Measurements from ENCODE around the gene CD58.

DNA sequence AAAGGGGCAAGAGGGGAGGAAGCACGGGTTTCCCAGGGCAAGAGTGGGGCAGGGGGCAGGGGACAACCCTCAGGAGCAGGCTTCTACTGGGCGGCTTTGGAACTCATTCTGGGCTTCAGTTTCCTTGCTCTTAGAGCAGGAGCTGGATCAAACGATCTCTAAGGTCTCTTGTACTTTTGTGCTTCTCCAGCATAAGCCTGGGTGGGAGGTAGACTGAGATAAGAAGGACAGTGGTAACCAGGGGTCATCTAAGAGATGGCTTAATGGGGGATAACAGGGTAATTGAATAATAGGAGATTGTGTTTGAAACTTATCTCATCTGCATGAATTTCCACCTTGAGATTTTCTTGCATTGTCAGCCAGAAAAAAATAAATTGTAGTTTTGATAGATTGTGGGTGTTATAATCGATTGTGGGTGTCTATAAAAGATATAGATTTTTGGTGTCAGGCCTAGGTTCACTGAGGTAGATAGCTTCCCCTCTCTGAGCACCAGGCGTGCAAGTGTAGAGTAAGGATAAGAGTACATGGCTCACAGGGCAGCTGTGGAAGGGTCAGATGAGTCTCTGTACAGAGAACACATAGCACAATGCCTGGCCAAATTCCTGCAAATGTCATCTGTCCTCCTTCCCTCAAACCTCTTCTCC, 68.0 kb downstream of the CD58 start:
- TF ChIP-seq, protein P1, sequence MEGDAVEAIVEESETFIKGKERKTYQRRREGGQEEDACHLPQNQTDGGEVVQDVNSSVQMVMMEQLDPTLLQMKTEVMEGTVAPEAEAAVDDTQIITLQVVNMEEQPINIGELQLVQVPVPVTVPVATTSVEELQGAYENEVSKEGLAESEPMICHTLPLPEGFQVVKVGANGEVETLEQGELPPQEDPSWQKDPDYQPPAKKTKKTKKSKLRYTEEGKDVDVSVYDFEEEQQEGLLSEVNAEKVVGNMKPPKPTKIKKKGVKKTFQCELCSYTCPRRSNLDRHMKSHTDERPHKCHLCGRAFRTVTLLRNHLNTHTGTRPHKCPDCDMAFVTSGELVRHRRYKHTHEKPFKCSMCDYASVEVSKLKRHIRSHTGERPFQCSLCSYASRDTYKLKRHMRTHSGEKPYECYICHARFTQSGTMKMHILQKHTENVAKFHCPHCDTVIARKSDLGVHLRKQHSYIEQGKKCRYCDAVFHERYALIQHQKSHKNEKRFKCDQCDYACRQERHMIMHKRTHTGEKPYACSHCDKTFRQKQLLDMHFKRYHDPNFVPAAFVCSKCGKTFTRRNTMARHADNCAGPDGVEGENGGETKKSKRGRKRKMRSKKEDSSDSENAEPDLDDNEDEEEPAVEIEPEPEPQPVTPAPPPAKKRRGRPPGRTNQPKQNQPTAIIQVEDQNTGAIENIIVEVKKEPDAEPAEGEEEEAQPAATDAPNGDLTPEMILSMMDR (IDR thresholded peaks at IDR 0.05): no peak
- TF ChIP-seq POLR2A (IDR thresholded peaks at IDR 0.05): no peak
